GM21390 (cell line): ENCODE data around the gene RIOK1.
"Not testable (repeated sequence)": the region's sequence is repeated elsewhere in the genome, so short reads cannot be mapped to it uniquely, and the experiment has no call there.

Experiments used
- ATAC-seq: cut with Tn5 transposase; IDR thresholded peaks from one replicate; pipeline ENCODE4 v1.9.1; 2021; ENCODE audit not compliant: unreplicated experiment

Gene RIOK1

GRCh38 chr6:7439228-7439627 is 49.6 kb downstream of the RIOK1 start:
- no peak for ATAC-seq

GRCh38 chr6:7440476-7440875 is 50.9 kb downstream of the RIOK1 start:
- ATAC-seq = no peak

- ATAC-seq = no peak
Observed at GRCh38 chr6:7441048-7441775, 51.6 kb downstream of the RIOK1 start.

- ATAC-seq = no peak
Observed at GRCh38 chr6:7442467-7442866, 52.9 kb downstream of the RIOK1 start.

- no peak for ATAC-seq
Observed at GRCh38 chr6:7445101-7445500, 55.5 kb downstream of the RIOK1 start.

GRCh38 chr6:7445885-7446461 is 56.4 kb downstream of the RIOK1 start:
- ATAC-seq = no peak

GRCh38 chr6:7446619-7447325 is 57.2 kb downstream of the RIOK1 start:
- no peak for ATAC-seq

- ATAC-seq = no peak
Observed at GRCh38 chr6:7448232-7448631, 58.6 kb downstream of the RIOK1 start.

- ATAC-seq = no peak
Observed at GRCh38 chr6:7449018-7449417, 59.4 kb downstream of the RIOK1 start.

- no peak for ATAC-seq
Observed at GRCh38 chr6:7451326-7451725, 61.7 kb downstream of the RIOK1 start.

- no peak for ATAC-seq
Observed at GRCh38 chr6:7452898-7453297, 63.3 kb downstream of the RIOK1 start.

GRCh38 chr6:7454696-7455358 is 65.2 kb downstream of the RIOK1 start:
- no peak for ATAC-seq

GRCh38 chr6:7456302-7456701 is 66.7 kb downstream of the RIOK1 start:
- ATAC-seq = not testable (repeated sequence)

- no peak for ATAC-seq
Observed at GRCh38 chr6:7461416-7461815, 71.8 kb downstream of the RIOK1 start.

- ATAC-seq = no peak
Observed at GRCh38 chr6:7463785-7464184, 74.2 kb downstream of the RIOK1 start.

- no peak for ATAC-seq
Observed at GRCh38 chr6:7467007-7467897, 77.6 kb downstream of the RIOK1 start.
